Ramos (cell line): ENCODE measurements around the gene MANBA.
"Not testable (repeated sequence)": the region's sequence is repeated elsewhere in the genome, so short reads cannot be mapped to it uniquely, and the experiment has no call there.

Experiments used
- in situ Hi-C: fragments of 300-500 bp; cut with MboI; formaldehyde crosslinking; loops from one replicate; pipeline ENCODE4 v1.14.3; 2022; ENCODE audit warnings: low sequenced_read_pairs; ENCODE audit not compliant: unreplicated experiment

Gene MANBA

DNA sequence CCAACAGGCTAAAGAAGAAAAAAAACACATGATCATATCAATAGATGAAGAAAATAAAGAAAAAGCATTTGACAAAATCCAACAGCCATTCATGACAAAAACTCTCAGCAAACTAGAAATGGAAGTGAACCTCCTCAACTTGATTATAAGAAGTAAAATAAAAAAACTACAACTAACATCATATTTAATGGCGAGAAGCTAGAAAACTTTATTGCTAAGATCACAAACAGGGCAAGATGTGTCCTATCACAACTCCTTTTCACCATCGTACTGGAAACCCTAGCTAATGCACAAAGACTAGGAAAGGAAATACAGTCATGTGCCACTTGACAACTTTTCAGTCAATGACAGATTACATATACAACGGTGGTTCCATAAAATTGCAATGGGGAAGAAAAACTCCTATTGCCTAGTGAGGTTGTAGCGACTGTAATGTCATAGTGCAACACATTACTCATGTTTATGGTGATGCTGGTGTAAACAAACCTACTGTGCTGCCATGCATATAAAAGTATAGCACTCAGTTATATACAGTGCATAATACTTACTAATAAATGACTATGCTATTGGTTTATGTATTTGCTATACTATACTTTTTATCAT is 12.1 kb upstream of the MANBA start:
- in situ Hi-C loops, result no loop called here

DNA sequence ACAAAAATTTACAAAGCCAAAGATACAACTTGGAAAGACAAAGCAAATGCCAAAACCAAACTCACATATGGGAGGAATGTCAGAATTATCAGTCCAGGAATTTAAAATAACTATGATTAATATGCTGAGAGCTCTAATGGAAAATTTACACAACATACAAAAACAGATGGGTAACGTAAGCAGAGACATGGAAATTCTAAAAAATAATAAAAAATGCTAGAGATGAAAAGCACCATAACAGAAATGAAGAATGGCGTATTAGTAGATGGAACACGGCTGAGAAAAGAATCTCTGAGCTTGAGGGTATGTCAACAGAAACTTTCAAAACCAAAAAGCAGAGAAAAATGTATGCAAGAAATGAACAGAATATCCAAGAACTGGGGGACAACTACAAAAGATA is 4.1 kb upstream of the MANBA start:
- in situ Hi-C loops, result no loop called here

DNA sequence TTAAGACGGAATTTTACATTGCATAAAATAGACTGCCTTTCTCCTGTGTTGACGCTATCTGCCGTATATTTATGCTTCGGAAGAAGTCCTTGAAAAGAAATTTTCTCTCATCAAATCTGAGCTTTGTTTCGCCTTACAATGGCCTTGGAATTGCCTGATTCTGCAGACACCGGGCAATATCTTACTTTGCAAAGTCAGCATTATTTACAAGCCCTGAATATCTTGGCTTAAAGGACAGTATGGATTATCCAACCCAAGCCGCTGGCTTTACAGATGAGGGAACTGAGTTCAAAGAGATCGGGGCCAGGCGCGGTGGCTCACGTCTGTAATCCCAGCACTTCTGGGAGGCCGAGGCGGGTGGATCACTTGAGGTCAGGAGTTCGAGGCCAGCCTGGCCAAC is 1.1 kb upstream of the MANBA start:
- in situ Hi-C loops, result no loop called here

DNA sequence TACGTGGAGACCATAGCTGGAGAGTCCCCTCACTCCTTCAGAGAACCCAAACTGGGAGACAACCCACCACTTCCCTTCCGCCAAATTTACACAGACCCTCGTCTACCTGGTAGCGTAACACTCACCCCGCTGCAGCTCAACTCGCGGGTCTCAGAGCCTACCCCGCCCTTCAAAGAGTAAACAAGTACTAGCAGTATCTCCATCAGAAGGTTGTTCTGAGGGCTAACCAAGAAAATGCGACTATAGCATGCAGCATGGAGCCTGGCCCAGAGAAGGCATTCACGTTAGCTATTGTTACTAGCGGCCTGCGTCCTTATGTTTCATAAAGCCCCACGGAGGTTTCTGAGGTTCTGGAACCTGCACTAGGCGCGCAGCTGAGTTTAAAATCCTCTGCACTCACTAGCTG is 531 bp upstream of the MANBA start:
- in situ Hi-C loops, result no loop called here

DNA sequence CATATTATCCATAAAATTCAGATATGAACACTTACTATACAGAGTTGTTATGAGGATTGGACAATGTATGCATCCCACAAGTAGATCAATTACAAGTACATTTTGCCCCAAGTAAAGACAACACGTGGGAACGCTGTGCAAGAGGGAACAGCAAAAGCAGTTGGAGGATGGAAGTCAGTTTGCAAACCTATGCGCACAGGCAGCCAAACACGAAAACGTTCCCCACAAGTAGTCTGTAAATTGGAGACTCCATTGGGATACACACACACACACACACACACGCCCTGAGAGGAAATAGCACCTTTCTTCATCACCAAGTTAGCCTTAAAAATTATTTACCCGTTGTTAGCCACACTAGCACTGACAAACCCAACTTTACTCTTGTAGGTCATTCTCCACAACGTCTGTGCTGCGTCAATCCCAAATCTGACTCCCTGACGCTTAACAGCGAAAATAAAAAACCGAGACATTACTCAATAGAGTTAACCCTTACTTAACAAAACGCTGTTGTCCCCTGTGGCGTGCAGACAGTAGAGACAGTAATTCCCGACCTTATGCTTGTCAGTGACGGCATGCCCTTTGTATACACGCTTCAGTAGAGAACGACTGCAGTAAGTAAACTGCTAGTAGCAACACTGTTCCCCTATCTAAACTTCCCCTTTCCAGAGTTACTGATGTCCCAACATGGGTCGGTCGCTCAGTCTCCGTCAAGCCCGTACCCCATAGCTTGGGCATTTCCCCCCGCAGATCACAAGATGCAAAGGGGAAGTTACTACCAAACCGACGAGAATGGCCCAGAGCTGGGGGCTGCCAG is 730 bp downstream of the MANBA start:
- in situ Hi-C loops, result no loop called here

DNA sequence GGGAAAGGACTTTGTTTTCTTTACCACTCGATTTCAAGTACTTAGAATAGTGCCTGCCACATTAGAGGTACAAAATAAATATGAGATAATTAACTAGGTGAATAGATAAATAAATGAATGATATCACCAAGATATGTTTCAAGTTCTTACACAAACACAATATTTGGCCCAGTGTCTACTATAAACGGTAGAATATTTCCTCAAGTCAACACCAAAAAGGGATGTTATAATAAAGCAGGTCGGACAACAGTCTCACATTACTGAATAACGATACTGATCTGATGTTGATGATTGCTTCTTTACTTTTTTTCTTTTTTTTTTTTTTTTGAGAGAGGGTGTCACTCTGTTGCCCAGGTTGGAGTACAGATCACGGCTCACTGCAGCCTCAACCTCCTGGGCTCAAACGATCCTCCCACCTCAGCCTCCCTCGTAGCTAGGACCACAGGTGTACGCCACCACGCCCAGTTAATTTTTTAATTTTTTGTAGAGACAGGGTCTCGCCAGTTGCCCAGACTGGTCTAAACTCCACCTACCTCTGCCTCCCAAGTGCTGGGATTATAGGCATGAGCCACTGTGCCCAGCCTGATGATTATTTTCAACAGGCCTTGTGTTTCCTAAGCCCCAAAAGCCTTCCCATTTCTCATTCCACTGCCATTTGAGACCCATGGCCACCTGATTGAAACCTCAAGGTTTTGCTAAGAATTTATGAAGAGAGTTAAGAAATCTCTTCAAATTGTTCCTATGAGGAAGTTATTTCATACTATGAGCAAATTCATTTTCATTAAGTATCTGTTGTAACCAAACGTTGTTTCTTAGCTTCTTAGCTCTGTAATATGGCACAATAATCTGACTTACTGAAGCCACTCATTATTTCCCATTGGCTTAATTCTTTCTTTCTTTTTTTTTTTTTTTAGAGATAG is 2.3 kb downstream of the MANBA start:
- in situ Hi-C loops, result no loop called here

DNA sequence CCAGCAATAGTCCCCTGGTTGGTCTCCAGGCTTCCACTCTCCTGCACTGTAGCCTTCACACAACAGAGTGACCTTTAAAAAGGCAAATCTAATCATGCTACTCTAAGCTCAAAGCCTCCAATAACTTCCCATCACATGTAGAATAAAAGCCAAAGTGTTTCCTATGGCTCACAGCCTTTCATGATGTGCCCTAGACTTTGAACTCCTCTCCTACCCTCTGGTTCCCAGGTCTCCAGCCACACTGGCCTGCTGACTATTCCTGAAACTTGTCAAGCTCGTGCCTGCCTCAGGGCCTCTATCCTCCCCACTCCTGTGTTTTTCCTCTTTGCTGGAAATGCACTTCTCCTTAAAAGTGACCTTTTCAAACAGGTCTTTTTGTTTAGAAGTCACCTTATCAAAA is 3.1 kb downstream of the MANBA start:
- in situ Hi-C loops, result no loop called here

DNA sequence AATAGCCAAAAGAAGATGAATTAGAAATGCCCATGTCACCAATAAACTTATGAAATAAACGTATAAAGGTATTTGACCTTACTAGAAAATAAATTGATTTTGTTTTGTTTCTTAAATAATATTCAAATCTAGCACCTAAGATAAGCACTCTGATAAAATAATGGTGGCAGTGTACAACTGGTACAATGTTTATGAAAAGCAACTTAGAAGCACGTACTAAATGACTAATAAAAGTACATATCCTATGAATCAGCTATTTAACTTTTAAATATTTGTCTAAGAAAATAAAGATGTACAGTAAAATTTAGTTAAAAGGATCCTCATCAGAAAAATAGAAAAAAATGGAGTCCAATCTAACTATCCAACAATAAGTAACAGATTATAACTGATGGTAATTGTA is 6.7 kb downstream of the MANBA start:
- in situ Hi-C loops, result no loop called here

DNA sequence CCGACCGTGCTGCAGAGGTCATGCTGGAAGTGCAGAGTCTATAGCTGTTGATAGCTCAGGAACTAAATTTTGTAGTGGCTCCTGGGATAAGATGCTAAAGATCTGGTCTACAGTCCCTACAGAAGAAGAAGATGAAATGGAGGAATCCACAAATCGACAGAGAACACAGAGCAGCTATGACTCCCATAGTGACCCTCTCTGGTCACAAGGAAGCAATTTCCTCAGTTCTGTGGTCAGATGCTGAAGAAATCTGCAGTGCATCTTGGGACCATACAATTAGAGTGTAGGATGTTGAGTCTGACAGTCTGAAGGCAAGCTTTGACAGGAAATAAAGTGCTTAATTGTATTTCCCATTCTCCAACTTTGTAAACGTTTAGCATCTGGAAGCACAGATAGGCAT is 8.8 kb downstream of the MANBA start:
- in situ Hi-C loops, result no loop called here

DNA sequence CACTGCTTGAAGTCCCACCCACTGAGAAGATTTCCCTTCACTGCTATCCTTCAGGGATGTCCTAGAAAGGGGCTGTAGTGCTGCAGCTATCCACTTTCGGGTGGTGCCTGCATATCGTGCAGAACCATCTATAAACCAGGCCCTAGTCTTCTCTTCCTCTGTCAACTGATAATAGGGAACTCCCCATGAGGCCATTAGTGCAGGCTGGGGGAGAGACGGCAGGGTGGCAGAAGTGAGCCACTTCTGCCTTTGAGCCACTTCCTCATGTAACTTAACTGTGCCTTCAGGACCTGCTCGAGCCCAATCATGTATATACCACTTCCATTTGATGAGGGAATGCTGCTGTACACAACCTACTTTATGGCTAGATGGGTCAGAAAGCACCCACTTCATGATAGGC is 17.4 kb downstream of the MANBA start:
- in situ Hi-C loops, result not testable (repeated sequence)

DNA sequence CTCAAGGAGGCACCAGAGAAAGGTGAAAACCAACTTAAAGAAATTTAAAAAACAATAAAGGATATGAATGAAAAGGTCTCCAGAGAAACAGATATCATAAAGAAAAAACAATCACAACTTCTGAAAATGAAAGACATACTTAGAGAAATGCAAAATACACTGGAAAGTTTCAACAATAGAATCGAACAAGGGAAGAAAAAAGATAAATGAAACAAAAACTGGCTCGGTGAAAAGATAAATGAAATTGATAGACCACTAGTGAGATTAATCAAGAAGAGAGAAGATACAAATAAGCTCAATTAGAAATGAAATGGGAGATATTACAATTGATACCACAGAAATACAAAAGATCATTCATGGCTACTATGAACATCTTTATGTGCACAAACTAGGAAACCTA is 22.0 kb downstream of the MANBA start:
- in situ Hi-C loops, result not testable (repeated sequence)

DNA sequence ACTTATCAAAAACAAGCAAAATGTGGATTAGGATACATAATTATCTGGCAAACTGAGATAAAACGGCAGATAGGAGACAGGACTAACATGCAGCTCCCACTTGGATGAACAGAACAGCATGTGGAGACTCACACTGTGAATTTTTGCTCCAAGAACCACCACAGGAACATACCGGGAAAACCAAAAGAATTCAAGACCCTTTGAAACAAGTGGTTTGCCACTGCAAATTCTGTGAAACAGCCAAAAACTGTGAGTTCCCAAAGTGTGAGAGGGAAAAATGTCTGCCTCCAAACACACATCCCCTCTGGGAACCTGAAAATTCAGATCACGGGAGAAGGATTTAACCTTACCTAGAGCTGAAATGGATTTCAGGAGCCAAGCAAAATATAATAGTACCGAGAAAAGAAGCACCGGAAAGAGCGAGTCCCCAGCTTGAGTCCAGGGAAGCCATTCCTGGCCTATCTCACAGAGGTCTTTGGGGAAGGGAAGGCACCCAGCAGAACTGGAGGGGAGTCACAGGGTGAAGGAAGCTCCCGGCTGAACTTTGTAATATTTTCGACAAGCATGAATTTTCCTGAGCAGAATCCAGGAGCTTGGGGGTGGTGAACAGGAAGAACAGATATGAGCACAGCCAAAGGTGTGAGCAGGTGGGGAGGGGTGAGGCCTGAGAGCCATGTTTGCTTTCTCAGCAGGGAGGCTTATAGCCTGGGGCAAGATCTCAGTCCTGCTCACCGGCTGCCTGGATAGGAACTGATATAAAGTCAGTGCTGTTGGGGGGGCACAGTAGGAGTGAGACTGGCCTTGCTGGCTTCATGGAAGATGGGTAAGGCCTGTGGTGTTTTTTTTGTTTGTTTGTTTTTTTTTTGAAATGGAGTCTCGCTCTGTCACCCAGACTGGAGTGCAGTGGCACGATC is 23.9 kb downstream of the MANBA start:
- in situ Hi-C loops, result no loop called here

DNA sequence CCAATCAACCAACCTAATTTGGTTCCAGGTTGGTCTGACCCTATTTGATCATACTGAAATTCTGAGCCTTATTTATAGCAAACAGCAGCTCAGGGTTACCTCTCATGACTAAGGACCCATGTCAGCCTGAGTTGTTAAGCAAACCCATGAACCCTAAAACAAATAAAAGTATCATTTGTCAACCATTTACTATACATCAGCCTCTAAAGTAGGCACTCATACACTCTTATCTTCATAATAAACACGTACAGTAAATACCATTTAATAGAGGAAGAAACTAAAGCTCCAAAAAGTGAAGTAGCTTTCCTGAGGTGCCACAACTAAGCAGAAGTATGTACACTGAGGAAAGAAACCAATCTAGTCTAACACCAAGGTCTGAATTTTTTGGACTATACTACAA is 25.2 kb downstream of the MANBA start:
- in situ Hi-C loops, result no loop called here

DNA sequence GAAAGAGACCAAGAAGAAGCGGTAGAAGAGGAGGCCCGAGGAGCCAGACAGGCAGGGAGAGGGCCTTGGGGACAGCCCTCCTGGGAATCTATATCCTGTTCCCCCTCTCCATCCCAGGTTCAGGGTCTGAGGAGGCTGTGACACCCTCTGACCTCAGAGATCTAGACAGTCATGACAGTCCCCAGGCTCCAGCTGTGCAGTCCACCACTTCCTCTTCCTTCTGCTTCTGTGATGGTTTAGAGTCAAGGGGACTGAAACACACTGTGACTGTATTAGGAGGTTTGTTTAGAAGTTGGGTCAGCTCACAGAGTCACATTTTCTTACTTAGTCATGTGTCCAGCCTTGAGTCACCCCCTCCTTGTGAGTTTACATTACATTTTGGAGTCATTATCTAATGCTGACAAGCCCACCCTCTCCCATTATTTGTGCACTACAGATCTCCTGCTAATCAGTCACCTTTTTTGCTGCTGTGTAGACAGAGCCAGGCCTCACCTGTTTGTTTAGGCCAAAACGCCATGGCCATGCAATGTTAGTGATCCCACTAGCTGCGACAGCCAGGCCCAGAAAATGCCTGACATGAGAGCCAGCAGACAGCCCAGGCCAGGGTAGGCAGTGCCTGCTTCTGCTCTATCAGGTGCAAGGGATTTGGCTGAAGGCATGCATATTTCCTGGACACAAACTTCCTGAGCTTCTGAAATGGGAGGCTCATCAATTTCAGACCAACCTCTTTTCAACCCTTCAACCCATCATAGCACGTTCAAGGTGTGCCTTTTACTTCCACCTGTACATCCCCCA is 26.0 kb downstream of the MANBA start:
- in situ Hi-C loops, result no loop called here

DNA sequence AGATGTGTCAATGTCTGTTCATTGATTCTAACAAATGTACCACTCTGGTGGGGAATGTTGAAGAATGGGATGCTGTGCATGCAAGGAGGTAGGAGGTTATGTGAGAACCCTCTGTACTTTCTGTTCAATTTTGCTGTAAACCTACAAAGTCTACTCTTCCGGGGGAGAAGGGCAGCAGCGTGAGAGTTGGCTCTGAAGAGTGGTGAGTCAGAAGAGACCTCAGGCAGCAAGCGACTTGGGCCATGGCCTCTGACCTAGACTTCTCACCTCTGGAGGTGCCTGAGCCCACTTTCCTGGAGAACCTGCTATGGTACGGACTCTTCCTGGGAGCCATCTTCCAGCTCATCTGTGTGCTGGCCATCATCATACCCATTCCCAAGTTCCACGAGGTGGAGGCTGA is 26.7 kb downstream of the MANBA start:
- in situ Hi-C loops, result no loop called here

DNA sequence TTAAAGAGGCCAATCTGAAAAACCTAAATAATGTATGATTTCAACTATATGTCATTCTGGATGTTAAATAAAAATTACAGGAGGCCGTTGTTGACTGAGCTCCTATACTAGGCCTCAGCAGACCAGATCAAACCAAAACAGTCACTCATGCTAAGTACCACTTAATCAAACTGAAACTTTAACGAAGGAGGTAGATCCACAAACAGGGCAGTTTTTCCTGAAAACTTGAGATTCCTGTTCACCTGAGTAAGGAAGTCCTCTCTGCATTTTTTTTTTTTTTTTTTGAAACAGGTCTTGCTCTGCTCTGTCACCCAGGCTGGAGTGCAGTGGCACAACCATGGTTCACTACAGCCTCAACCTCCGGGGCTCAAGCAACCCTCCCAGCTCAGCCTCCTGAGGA is 27.7 kb downstream of the MANBA start:
- in situ Hi-C loops, result no loop called here

DNA sequence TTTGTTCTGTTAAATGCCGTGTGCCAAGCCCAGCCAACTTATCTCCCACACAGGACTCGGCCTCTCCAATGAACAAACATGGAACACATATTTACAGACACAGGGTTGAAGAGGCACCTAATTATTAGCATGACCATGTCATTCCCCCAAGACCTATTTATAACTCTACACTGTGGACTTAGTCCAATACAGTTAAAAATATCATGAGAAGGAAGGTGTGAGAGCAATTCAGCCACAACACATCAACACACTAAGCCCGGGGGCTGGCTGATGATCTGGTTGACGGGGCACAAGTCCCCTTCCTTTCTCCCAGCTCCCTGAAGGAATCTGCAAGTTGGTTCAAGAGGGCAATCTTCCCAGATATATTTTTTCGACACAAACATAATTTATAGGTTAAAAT is 28.1 kb downstream of the MANBA start:
- in situ Hi-C loops, result no loop called here

DNA sequence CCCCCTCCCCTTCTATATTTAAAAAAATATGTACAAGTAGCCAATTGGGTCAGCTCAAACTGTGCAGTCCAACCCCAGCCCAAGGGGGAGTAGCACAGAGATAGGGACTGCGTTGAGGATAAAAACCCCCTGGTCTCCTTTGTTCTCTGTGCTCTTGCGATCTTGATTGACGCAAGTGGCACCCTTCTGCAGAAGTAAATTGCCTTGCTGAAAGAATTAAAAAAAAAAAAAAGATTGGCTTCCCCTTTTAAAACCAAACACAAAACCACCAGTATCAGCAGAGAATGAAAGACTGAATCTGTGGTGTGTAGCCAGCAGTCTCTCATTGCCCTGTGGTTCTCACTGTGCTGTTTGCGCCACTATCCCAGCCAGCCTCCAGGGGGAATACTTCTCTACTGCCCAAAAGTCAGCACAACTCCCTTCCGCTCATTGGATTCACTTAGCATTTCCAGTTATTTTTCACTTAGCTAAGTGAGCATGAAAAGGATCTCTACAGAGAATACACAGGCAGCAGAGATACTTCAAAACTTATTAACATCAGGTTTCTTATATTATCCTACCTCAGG is 29.7 kb downstream of the MANBA start:
- in situ Hi-C loops, result no loop called here

DNA sequence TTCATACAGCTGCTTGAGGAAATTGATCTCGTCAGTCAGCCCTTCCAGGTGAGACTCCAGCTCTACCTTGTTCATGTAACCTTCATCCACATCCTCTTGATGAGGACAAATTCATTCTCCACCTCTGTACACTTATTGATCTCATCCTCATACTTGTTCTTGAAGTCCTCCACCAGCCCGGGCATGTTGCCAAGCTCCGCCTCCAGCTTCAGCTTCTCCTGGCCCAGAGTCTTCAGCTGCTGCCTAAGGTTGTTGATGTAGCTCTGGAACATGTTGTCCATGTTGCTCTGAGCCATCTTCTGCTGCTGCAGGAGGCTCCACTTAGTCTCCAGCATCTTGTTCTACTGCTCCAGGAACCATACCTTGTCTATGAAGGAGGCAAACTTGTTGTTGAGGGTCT is 31.3 kb downstream of the MANBA start:
- in situ Hi-C loops, result not testable (repeated sequence)
